ENCODE data around the gene TBC1D22A.
"Not testable (repeated sequence)": the region's sequence is repeated elsewhere in the genome, so short reads cannot be mapped to it uniquely, and the experiment has no call there.

TBC1D22A gene

GRCh38 chr22:46812788-46813187, 50.3 kb downstream of the TBC1D22A start:
- ATAC-seq, result no peak
- DNase-seq, result no peak

- ATAC-seq, result no peak
- DNase-seq, result no peak
Measured at GRCh38 chr22:46813816-46814597, 51.6 kb downstream of the TBC1D22A start.

- ATAC-seq, result no peak
- DNase-seq, result no peak
Measured at GRCh38 chr22:46815132-46815531, 52.7 kb downstream of the TBC1D22A start.

- ATAC-seq, result no peak
- DNase-seq, result no peak
Measured at GRCh38 chr22:46815559-46815895, 53.1 kb downstream of the TBC1D22A start.

- ATAC-seq (peak; percentile 85), DNase-seq (no peak)
Measured at GRCh38 chr22:46815896-46816731, 53.7 kb downstream of the TBC1D22A start.

- ATAC-seq, DNase-seq: not testable (repeated sequence)
Measured at GRCh38 chr22:46817390-46817789, 54.9 kb downstream of the TBC1D22A start.

- DNase-seq (no peak), ATAC-seq (no peak)
Measured at GRCh38 chr22:46823248-46823647, 60.8 kb downstream of the TBC1D22A start.

- no peak for ATAC-seq
- no peak for DNase-seq
Measured at GRCh38 chr22:46823654-46824053, 61.2 kb downstream of the TBC1D22A start.

- no peak for ATAC-seq
Measured at GRCh38 chr22:46824344-46824909, 62.0 kb downstream of the TBC1D22A start.

GRCh38 chr22:46824980-46825544, 62.6 kb downstream of the TBC1D22A start:
- ATAC-seq, result no peak

More at GRCh38 chr22:46824344-46824909, 62.0 kb downstream of the TBC1D22A start:
- no peak for DNase-seq

GRCh38 chr22:46826438-46827135, 64.1 kb downstream of the TBC1D22A start:
- no peak for DNase-seq
- ATAC-seq, result no peak

More at GRCh38 chr22:46824980-46825544, 62.6 kb downstream of the TBC1D22A start:
- no peak for DNase-seq

- ATAC-seq (no peak), DNase-seq (no peak)
Measured at GRCh38 chr22:46827136-46827780, 64.8 kb downstream of the TBC1D22A start.

- DNase-seq (no peak), ATAC-seq (no peak)
Measured at GRCh38 chr22:46827781-46828180, 65.3 kb downstream of the TBC1D22A start.

- DNase-seq (no peak), ATAC-seq (no peak)
Measured at GRCh38 chr22:46828323-46828900, 66.0 kb downstream of the TBC1D22A start.

GRCh38 chr22:46829117-46829891, 66.9 kb downstream of the TBC1D22A start:
- no peak for DNase-seq
- no peak for ATAC-seq

- ATAC-seq, result no peak
Measured at GRCh38 chr22:46829941-46830715, 67.7 kb downstream of the TBC1D22A start.

GRCh38 chr22:46830841-46831240, 68.4 kb downstream of the TBC1D22A start:
- DNase-seq, result no peak

More at GRCh38 chr22:46829941-46830715, 67.7 kb downstream of the TBC1D22A start:
- DNase-seq, result no peak

GRCh38 chr22:46833228-46833627, 70.8 kb downstream of the TBC1D22A start:
- DNase-seq (no peak), ATAC-seq (no peak)

More at GRCh38 chr22:46830841-46831240, 68.4 kb downstream of the TBC1D22A start:
- no peak for ATAC-seq

- DNase-seq (no peak), ATAC-seq (no peak)
Measured at GRCh38 chr22:46834021-46834737, 71.7 kb downstream of the TBC1D22A start.
